ENCODE results near the gene MT1A.

DNA sequence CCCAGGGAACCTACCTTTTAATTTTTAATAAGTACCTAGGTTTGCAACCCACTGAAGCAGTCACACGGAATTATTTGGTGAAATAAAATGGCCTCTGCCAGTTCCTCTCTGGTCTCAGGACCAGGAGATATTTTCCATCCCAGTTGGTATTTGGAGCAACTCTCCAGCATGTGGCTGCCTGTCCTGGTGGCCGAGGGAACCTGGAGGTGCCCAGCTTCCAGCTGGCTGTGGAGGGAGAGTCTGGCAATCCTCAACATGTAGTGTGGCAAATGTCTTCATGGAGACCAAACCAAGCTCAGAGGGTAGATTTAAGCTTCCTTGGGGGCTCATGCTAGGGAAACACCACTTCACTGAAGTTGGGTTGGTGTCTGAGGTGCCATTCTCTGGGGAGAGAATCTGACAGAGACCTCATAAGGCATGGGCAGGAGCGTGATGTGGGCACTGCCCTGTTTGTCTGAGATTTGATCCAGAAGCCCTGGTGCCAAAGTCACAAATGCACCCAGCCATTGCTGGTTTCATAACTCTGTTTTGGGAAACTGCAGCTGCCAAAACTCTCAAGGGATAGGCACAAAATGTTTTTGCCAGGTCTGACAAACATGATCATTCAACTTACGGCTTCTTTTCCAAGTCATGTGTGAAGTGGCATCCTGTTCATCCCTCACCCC lies 46.6 kb downstream of the MT1A start:
- no peak for TF ChIP-seq GATA2 (IDR thresholded peaks at IDR 0.05; ENCODE audit: low read depth, low read length)
- TF ChIP-seq GATA3 (IDR thresholded peaks at IDR 0.05; ENCODE audit: low read depth, low read length): no peak
